ENCODE data around the gene HFM1. TPM values are rescaled to one million over a fixed set of nuclear protein-coding genes. Genes with fewer than 3 reads are reported as not detected.

The HFM1 gene
- total RNA-seq, 1 experiment from 2014 or later = 2.4 TPM

DNA sequence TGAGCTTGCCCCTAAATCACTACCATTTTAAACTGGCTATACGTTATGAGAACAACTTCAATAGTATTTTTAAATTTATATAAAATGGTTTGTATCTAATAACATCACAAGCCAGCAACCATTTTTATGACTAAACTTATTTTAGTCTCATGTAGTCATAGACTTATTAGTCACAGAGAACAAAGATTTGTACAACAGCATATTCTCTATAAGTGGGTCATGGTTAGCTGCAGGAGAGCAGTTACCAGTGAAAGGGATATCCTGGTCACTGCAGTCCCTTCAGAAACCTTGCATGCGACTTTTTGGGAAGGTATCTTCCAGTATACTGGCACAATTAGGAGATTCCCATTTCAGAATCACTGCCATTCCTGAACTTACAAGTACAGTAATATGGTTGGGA lies 90.0 kb downstream of the HFM1 start:
- Histone ChIP-seq H3K18ac (ENCODE audit: insufficient read length, low read depth, low read length) (no peak overlapping the region), H3K9ac (ENCODE audit: extremely low read depth, insufficient read length, low read length) (no peak overlapping the region), H3K23ac (ENCODE audit: insufficient read length, low read depth, low read length) (no peak overlapping the region), H4K20me1 (ENCODE audit: control insufficient read depth, insufficient read depth, insufficient read length) (no peaks in the 10 kb centered on the region), H3K14ac (ENCODE audit: insufficient read depth, low read length) (no peak overlapping the region), H3K23me2 (ENCODE audit: insufficient read length, low read depth, low read length, poor library complexity, severe bottlenecking) (no peaks in the 10 kb centered on the region), H3K79me1 (ENCODE audit: insufficient read depth, low read depth, low read length, poor library complexity, severe bottlenecking) (no peaks in the 10 kb centered on the region), H3K4me2 (ENCODE audit: insufficient read depth, insufficient read length, low read length) (no peak overlapping the region), H3K27me3 (ENCODE audit: insufficient read depth, low read length) (no peaks in the 10 kb centered on the region), H3K4ac (ENCODE audit: low read depth, low read length) (no peak overlapping the region), H2BK20ac (ENCODE audit: low read depth, low read length, poor library complexity, severe bottlenecking) (no peak overlapping the region), H2AK5ac (ENCODE audit: insufficient read length, low read length) (no peak overlapping the region), H3K56ac (ENCODE audit: insufficient read length, low read depth, low read length) (no peak overlapping the region), H3K27ac (ENCODE audit: insufficient read length, low read depth, low read length) (no peak overlapping the region), H3K9me3 (ENCODE audit: control insufficient read depth, low read depth, low read length) (no peaks in the 10 kb centered on the region), H4K5ac (ENCODE audit: insufficient read length, low read depth, low read length) (no peak overlapping the region), H2AFZ (ENCODE audit: low read length) (no peak overlapping the region), H2BK15ac (ENCODE audit: low read depth, low read length) (no peak overlapping the region), H4K8ac (replicated peaks; ENCODE audit: insufficient read length, low read depth, low read length) (no peak overlapping the region), H2BK12ac (ENCODE audit: insufficient read length, low read depth, low read length) (no peak overlapping the region), H4K91ac (ENCODE audit: insufficient read length, low read depth, low read length) (no peak overlapping the region), H3K79me2 (ENCODE audit: insufficient read depth, low read length) (no peaks in the 10 kb centered on the region), H2BK120ac (ENCODE audit: low read depth, low read length, poor library complexity, severe bottlenecking) (no peak overlapping the region), H2BK5ac (ENCODE audit: insufficient read length, low read length) (no peak overlapping the region), H3T11ph (ENCODE audit: low read length) (no peak overlapping the region), H3K4me1 (ENCODE audit: insufficient read depth, low read length) (no peaks in the 10 kb centered on the region)
- Mint-ChIP-seq H3K27ac (no peak overlapping the region), H3K4me1 (no peaks in the 10 kb centered on the region), H3K27me3 (ENCODE audit: low read depth) (no peaks in the 10 kb centered on the region), H3K36me3 (ENCODE audit: insufficient read depth in 1 of 3, low read depth in 3 of 3) (peaks cover 23 to 31% (median 29%) of the 10 kb centered on the region in 3 experiments), H3K4me3 (no peak overlapping the region), H3K9me3 (peaks cover 22 to 23% of the 10 kb centered on the region in 2 experiments)
- no peak for DNase-seq
- TF ChIP-seq, protein P1, sequence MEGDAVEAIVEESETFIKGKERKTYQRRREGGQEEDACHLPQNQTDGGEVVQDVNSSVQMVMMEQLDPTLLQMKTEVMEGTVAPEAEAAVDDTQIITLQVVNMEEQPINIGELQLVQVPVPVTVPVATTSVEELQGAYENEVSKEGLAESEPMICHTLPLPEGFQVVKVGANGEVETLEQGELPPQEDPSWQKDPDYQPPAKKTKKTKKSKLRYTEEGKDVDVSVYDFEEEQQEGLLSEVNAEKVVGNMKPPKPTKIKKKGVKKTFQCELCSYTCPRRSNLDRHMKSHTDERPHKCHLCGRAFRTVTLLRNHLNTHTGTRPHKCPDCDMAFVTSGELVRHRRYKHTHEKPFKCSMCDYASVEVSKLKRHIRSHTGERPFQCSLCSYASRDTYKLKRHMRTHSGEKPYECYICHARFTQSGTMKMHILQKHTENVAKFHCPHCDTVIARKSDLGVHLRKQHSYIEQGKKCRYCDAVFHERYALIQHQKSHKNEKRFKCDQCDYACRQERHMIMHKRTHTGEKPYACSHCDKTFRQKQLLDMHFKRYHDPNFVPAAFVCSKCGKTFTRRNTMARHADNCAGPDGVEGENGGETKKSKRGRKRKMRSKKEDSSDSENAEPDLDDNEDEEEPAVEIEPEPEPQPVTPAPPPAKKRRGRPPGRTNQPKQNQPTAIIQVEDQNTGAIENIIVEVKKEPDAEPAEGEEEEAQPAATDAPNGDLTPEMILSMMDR (conservative IDR thresholded peaks at IDR 0.05) = no peak
- no CpG with 5 or more reads among the region's 2 CpGs for WGBS (ENCODE audit: extremely low coverage, insufficient read length, low lambda C conversion rate)

Data from H9 (cell line).